Stimulated activated CD8-positive, alpha-beta memory T cell treated with anti-CD3 and anti-CD28 coated beads, Interleukin-2, amount 100 ng/mL, for 48 hours (primary cell): ENCODE measurements around the gene WIPF3.
"Not testable (repeated sequence)": the region's sequence is repeated elsewhere in the genome, so short reads cannot be mapped to it uniquely, and the experiment has no call there.

Experiments
- DNase-seq, 2 donors: peaks; one replicate each; pipeline ENCODE4 v3.0.0-alpha.2; 2020; ENCODE audit warnings: low read depth in 2 of 2

WIPF3 gene

GRCh38 chr7:29878081-29878688 lies 71.9 kb downstream of the WIPF3 start:
- DNase-seq: no peak

- DNase-seq: no peak
Observed at GRCh38 chr7:29879609-29880008, 73.3 kb downstream of the WIPF3 start.

- DNase-seq: no peak
Observed at GRCh38 chr7:29881724-29882123, 75.4 kb downstream of the WIPF3 start.

DNA sequence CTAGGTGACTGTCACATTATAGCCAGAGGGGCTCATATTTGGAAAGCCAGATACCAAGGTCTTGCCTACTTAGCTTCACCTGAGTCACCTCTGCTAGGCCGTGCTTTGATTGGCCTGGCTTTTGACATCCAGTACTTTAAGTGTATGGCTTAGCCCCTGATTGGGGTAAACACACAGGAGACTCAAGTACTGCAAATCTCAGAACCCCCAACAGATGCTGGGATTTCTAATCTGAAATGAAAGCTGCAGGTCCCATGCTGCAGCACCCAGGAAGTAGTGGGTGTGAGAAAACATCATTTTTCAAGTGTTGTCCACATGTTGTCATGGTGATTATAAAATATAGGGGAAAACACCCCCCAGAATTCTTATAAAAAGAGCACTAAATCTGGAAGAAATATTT lies 76.2 kb downstream of the WIPF3 start:
- no peak for DNase-seq

DNA sequence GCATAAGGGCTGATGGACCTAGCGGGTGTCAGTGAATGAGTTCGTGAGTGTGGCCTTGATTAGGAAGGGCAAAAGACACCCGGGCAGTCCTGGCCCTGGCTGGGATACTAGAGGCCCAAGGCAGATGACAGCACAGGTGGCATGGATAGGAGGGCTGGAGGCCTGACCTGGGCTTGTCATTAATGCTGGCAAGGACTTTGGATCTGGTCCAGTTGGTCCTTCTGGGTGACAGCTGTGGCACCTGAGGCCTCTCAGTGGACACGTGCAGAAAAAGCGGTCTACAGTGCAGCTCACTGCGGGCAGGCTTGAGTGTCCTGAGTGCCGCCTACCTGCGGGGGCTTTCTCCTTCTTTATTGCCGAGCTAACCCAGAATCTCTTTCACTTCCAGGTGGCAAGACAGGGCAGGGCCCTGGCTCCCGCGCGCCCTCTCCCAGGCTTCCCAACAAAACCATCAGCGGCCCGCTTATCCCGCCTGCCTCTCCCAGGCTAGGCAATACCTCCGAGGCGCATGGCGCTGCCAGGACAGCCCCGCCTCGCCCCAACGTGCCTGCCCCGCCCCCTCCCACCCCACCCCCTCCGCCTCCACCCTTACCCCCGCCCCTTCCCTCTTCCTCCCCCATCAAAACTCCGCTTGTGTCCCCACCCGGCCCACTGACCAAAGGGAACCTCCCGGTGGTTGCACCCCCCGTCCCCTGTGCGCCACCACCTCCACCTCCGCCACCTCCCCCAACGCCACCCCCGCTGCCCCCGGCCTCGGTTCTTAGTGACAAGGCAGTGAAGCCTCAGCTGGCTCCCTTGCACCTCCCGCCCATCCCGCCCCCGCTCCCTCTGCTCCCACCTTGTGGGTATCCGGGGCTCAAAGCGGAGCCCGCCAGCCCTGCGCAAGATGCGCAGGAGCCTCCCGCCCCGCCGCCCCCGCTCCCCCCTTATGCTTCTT lies 77.4 kb downstream of the WIPF3 start:
- no peak for DNase-seq

- DNase-seq: no peak
Observed at GRCh38 chr7:29884399-29885272, 78.3 kb downstream of the WIPF3 start.

DNA sequence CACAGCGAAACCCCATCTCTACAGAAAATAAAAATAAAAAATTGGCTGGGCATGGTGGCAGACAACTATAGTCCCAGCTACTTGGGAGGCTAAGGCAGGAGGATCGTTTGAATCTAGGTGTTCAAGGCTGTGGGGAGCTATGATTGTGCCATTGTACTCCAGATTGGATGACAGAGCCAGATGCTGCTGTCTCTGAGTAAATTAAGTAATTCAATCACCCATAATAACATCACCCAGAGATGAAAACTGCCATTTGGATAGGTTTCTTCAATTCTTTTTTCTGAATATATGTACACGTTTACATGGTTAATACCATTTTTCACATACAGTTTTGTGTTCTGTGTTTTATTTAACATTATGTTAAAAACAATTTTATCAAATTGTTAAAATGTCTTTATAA lies 79.3 kb downstream of the WIPF3 start:
- DNase-seq: no peak

DNA sequence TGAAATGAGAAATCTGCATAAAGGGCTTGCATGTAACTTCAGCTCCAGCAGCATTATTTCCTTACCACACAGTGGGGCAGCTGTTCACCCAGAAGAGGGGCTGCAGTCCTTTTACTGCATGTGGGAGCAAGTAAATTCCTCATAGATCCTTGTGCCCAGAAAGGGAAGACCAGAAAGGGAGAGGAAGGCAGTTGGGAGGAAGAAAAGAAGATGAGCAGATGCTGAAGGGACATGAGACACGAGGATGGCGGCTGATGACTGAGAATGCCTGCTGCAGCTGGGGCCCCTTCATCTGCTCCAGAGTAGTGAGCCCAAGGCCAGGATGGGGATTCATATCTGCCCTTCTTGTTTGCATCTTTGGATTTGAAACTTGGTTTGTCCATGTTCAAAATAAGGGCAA lies 80.5 kb downstream of the WIPF3 start:
- no peak for DNase-seq

DNA sequence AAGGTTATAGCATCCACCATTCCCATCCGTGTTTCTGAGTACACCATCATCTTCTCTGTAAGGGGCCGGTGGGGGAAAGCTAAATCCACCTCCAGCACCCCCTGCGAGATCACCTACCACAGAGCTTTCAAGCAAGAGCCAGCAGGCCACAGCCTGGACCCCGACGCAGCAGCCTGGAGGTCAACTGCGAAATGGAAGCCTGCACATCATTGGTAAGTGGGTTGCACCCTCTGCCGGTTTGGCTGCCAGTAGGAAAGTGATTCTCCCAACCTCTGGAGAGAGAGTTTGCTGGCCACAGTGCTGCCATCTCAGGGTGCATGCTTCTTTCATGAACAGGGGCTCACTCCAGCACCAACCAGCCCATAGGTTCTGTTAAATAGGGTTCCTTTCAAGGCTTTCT lies 81.7 kb downstream of the WIPF3 start:
- DNase-seq: no peak

GRCh38 chr7:29889288-29889687 lies 83.0 kb downstream of the WIPF3 start:
- no peak for DNase-seq

DNA sequence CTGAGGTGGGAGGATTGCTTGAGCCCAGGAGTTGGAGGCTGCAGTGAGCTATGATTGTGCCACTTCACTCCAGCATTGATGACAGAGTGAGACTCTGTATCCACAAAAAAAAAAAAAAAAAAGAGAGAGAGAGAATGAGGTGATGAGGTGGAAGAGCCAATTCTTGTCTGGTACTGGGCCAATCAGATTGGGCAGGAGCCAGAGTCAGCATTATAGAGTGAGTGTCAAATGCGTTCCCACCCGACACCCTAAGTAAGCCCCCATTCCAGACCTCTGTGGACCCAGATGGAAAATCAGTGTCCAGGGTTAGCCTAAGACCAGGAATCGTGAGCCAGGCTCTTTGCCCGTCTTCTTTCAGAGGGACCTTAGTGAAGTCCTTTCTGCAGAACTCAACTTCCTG lies 83.9 kb downstream of the WIPF3 start:
- no peak for DNase-seq

DNA sequence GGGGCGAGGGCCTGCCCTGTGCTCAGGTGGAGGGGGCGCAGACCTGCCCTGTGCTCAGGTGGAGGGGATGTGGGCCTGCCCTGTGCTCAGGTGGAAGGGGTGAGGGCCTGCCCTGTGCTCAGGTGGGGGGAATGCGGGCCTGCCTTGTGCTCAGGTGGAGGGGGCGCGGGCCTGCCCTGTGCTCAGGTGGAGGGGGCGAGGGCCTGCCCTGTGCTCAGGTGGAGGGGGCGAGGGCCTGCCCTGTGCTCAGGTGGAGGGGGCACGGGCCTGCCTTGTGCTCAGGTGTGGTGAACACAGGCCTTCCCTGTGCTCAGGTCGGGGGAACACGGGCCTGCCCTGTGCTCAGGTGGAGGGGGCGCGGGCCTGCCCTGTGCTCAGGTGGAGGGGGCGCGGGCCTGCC lies 84.5 kb downstream of the WIPF3 start:
- DNase-seq: not testable (repeated sequence)

DNA sequence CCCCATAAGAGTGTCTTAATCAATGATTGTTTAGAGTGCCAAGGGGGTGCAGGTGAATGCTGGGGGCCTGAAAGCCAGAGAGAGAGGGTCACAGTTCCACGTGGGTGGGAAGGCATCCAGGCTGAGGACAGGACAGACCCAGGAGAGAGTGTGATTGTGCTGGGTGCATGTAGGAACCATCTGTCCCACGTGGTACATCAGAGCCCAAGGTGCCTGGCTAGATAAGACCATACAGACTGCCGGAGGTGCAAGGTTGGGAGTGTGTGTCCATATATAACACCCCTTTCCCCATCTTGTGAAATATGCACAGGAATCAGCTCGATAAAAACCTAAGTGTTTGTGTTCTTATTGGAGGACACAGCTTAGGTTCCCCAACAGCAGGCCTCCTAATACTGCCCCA lies 85.5 kb downstream of the WIPF3 start:
- no peak for DNase-seq

- no peak for DNase-seq
Observed at GRCh38 chr7:29892231-29892630, 85.9 kb downstream of the WIPF3 start.

DNA sequence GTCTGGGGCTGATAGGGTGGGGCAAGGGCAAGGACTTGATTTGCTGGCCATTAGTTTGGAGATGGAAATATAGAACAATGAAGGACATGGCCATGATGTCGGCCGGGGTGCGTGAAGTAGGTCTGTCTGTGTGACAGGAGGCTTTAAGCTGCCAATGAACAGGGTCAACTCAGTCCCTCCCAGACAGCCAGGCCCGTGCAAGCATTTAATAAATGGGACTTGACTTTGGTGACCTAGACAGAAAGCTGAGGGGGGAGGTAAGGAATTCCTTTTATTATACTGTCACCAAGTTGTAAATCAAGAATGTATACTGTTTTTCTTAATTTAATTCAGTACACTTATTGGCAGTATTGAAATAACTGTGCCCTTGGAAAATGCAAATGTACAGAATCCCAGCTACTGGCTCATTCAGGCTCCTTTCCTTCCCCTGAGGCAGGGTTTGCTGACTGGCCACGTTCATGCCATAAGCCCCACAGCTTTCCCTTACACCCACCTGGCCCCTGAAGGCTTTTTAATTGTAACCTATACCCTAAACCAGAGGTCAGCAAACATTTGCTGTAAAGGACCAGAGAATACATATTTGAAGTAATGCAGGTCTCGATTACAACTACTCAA lies 87.2 kb downstream of the WIPF3 start:
- DNase-seq: no peak

DNA sequence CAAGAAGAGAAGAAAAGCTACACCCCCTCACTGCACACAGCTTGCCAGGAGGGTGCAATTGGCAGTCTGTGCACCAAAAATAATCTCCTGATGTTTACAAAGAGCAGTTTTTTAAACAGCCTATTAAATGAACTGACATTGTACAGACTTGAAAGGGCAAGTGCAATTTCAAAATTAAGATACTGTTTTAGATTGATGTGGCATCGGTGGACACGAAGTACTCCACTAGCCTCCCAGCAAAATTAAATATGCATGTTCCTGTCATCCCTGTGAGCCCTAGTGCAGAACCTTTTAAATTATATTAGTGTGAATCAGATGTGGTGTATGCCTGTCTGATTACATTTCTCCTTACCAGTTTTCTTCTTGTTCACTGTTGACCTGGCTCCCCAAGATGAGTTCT lies 87.9 kb downstream of the WIPF3 start:
- DNase-seq: no peak

DNA sequence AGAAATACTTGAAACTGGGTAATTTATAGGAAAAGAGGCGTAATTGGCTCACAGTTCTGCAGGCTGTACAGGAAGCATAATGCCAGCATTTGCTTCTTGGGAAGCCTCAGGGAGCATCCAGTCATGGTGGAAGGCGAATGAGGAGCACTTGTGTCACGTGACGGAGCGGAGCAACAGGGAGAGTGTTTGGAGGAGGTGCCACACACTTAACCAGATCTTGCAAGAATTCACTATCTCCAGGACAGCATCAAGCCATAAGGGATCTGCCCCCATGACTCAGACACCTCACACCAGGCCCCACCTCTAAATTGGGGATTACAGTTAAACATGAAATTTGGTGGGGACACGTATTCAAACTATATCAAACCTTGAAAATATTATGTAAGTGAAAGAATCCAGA lies 89.3 kb downstream of the WIPF3 start:
- DNase-seq: no peak

GRCh38 chr7:29896685-29897411 lies 90.5 kb downstream of the WIPF3 start:
- no peak for DNase-seq

DNA sequence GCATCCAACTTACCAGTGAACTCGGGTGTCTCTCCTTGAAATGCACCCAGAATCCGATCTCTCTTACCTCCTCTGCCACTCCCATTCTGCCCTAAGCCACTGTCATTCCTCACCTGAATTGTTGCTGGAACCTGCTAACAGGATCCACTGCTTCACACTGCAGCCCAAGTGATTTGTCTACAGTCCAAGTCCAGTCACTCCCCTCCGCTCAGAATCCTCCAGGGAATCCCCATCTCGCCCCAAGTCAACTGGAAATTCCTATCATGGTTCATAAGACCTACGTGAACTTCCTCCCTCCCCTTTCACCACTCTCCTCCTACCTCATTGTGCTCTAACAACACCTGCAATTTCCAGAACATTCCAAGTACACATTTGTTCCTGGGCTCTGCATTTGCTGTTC lies 92.0 kb downstream of the WIPF3 start:
- DNase-seq: no peak

- no peak for DNase-seq
Observed at GRCh38 chr7:29900745-29901144, 94.4 kb downstream of the WIPF3 start.
